Measurements from ENCODE around the gene TENM3.

TENM3 gene

DNA sequence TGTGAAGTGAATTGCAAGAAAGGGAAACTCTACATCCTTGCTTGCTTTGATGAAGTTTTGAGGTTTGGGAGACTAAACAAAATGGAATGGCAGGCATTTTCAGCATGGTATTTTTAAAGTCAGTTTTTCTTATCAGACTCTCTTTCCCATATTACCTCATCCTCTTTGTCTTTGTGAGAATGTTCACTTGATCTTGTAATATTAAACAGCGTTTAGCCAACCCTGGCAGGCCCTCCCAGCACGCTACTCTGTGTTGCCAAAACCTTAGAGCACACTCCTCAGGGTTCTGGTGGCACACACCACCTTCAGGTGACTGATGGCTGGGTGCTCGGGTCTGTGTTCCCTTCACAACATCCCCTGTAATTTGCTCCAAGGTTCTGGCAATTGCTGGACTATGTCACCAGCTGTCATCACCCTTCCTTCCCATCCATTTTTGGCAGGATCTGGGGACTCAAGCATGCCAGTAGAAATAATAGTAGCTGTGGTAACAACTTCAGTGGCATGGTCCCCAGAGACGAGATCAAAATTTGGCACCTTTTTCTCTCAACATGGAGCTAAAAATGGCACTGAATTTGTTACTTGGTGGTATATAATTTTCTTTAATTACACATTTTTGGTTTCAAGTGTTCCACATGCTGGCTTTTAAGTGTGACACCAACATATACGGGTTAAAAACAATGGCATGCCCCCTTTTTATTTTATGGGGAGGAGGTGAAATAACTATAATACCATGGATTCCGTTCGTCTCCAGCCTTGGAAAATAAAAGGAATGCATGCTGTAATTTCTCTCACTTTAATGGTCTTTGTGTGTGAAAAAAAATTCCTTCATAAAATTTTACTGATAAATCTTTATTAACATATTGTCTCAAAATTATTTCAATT is 400.8 kb downstream of the TENM3 start:
- POLR2A ChIA-PET: no interaction called here
- Histone ChIP-seq H3K9me3 (ENCODE audit: control insufficient read depth, insufficient read depth, low read depth, low read length) (no peaks in the 10 kb centered on the region), H3K27ac (ENCODE audit: extremely low read depth, low read depth, low read length) (no peak overlapping the region), H3K4me1 (ENCODE audit: control insufficient read depth, insufficient read depth, low read length) (no peaks in the 10 kb centered on the region), H3K36me3 (ENCODE audit: control insufficient read depth in 2 of 2, insufficient read depth in 1 of 2, low read length in 2 of 2) (no peaks in the 10 kb centered on the region), H3K4me3 (ENCODE audit: low read depth, low read length) (no peak overlapping the region)
- CTCF ChIA-PET: no interaction called here
- no peak for TF ChIP-seq ZNF600 (tag by site-specific recombination; IDR thresholded peaks at IDR 0.05)
- peak; percentile 44; the same call in 1 of the 2 replicates for TF ChIP-seq SP7 (tag by site-specific recombination; IDR thresholded peaks at IDR 0.05)
- TF ChIP-seq, protein P1, sequence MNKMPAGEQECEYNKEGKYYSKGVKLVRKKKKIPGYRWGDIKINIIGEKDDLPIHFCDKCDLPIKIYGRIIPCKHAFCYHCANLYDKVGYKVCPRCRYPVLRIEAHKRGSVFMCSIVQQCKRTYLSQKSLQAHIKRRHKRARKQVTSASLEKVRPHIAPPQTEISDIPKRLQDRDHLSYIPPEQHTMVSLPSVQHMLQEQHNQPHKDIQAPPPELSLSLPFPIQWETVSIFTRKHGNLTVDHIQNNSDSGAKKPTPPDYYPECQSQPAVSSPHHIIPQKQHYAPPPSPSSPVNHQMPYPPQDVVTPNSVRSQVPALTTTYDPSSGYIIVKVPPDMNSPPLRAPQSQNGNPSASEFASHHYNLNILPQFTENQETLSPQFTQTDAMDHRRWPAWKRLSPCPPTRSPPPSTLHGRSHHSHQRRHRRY (tag by site-specific recombination; IDR thresholded peaks at IDR 0.05): no peak

DNA sequence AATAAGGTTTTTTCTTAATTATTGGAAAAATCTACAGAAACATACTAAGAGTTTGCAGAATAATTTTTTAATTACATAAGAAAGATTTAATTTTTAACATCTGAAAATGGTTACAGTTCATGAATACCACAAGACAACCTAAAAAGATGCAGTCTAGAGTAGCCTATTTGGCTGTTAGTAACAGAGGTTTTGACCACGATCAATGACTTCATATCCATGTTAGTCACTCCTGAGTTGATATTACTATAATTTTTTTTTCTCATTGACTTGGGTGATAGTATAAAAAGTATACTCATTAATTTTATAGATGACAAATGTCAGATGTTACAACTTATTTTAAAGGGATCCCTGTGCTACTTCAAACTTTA is 401.5 kb downstream of the TENM3 start:
- no peak for TF ChIP-seq MZF1 (tag by site-specific recombination; IDR thresholded peaks at IDR 0.05; ENCODE audit: borderline replicate concordance)
- no peak for TF ChIP-seq SCRT2 (tag by site-specific recombination; IDR thresholded peaks at IDR 0.05)
- Histone ChIP-seq H3K9me3 (ENCODE audit: control insufficient read depth, insufficient read depth, low read depth, low read length) (no peaks in the 10 kb centered on the region), H3K4me1 (ENCODE audit: control insufficient read depth, insufficient read depth, low read length) (no peaks in the 10 kb centered on the region), H3K4me3 (ENCODE audit: low read depth, low read length) (no peak overlapping the region), H3K27ac (ENCODE audit: extremely low read depth, low read depth, low read length) (no peak overlapping the region), H3K36me3 (ENCODE audit: control insufficient read depth in 2 of 2, insufficient read depth in 1 of 2, low read length in 2 of 2) (no peaks in the 10 kb centered on the region)
- ChIA-PET POLR2A (no interaction called here), CTCF (no interaction called here)

DNA sequence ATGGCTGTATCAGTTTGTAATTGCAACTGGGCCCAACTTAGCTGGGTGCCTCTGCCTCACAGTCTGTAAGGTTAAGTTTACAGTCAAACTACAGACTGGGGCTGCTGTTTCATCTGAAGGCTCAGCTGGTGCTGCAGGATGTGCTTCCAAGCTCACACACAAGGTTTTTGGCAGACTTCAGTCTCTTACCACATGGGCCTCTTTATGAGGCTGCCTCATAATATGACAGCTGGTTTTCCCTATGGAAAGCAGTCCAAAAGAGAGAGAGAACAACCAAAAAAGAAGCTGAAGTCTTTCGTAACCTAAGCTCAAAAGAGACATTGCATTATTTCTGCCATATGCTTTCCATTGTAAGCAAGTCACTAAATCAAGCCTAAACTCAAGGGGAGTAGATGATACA is 402.3 kb downstream of the TENM3 start:
- Histone ChIP-seq H3K36me3 (ENCODE audit: control insufficient read depth in 2 of 2, insufficient read depth in 1 of 2, low read length in 2 of 2) (no peaks in the 10 kb centered on the region), H3K27ac (ENCODE audit: extremely low read depth, low read depth, low read length) (no peak overlapping the region), H3K4me1 (ENCODE audit: control insufficient read depth, insufficient read depth, low read length) (no peaks in the 10 kb centered on the region), H3K4me3 (ENCODE audit: low read depth, low read length) (no peak overlapping the region), H3K9me3 (ENCODE audit: control insufficient read depth, insufficient read depth, low read depth, low read length) (no peaks in the 10 kb centered on the region)
- POLR2A ChIA-PET: no interaction called here
- CTCF ChIA-PET: no interaction called here
- TF ChIP-seq ZNF140 (tag by site-specific recombination; IDR thresholded peaks at IDR 0.05) (no peak), RBAK (tag by site-specific recombination; IDR thresholded peaks at IDR 0.05) (no peak), KLF8 (tag by site-specific recombination; IDR thresholded peaks at IDR 0.05) (no peak), ZNF777 (tag by site-specific recombination; IDR thresholded peaks at IDR 0.05; ENCODE audit: borderline replicate concordance) (no peak), ZNF19 (tag by site-specific recombination; IDR thresholded peaks at IDR 0.05; ENCODE audit: low read depth) (no peak), EGR2 (tag by site-specific recombination; IDR thresholded peaks at IDR 0.05; ENCODE audit: low read depth) (no peak), ZNF391 (tag by site-specific recombination; IDR thresholded peaks at IDR 0.05; ENCODE audit: borderline replicate concordance, low read depth) (no peak), ZNF664 (tag by site-specific recombination; IDR thresholded peaks at IDR 0.05) (no peak), ZNF433 (tag by site-specific recombination; IDR thresholded peaks at IDR 0.05; ENCODE audit: low read depth) (no peak), ZBTB48 (tag by site-specific recombination; IDR thresholded peaks at IDR 0.05) (no peak), ZNF747 (tag by site-specific recombination; IDR thresholded peaks at IDR 0.05) (no peak), REPIN1 (tag by site-specific recombination; IDR thresholded peaks at IDR 0.05; ENCODE audit: low read depth) (no peak)
- TF ChIP-seq, protein P2, sequence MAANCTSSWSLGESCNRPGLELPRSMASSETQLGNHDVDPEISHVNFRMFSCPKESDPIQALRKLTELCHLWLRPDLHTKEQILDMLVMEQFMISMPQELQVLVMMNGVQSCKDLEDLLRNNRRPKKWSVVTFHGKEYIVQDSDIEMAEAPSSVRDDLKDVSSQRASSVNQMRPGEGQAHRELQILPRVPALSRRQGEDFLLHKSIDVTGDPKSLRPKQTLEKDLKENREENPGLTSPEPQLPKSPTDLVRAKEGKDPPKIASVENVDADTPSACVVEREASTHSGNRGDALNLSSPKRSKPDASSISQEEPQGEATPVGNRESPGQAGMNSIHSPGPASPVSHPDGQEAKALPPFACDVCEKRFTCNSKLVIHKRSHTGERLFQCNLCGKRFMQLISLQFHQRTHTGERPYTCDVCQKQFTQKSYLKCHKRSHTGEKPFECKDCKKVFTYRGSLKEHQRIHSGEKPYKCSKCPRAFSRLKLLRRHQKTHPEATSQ (tag by site-specific recombination; IDR thresholded peaks at IDR 0.05): no peak
- TF ChIP-seq, protein P1 (tag by site-specific recombination; IDR thresholded peaks at IDR 0.05): no peak
- TF ChIP-seq, protein P3, sequence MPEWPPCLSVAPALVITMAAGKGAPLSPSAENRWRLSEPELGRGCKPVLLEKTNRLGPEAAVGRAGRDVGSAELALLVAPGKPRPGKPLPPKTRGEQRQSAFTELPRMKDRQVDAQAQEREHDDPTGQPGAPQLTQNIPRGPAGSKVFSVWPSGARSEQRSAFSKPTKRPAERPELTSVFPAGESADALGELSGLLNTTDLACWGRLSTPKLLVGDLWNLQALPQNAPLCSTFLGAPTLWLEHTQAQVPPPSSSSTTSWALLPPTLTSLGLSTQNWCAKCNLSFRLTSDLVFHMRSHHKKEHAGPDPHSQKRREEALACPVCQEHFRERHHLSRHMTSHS (tag by site-specific recombination; IDR thresholded peaks at IDR 0.05): no peak
- TF ChIP-seq, protein P4, sequence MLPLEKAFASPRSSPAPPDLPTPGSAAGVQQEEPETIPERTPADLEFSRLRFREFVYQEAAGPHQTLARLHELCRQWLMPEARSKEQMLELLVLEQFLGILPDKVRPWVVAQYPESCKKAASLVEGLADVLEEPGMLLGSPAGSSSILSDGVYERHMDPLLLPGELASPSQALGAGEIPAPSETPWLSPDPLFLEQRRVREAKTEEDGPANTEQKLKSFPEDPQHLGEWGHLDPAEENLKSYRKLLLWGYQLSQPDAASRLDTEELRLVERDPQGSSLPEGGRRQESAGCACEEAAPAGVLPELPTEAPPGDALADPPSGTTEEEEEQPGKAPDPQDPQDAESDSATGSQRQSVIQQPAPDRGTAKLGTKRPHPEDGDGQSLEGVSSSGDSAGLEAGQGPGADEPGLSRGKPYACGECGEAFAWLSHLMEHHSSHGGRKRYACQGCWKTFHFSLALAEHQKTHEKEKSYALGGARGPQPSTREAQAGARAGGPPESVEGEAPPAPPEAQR (tag by site-specific recombination; IDR thresholded peaks at IDR 0.05): no peak
